Measurements from ENCODE around the gene BCL2L1.

BCL2L1 gene

GRCh38 chr20:31723319-31724078 lies 831 bp upstream of the BCL2L1 start:
- TF ChIP-seq CTCF (conservative IDR thresholded peaks at IDR 0.05; ENCODE audit: low read depth, low read length), result peak; percentile 94
- peak overlapping the region; percentile 86 for H3K4me3 ChIP-seq (ENCODE audit: low read depth, low read length)
- DNase-seq (ENCODE audit: low read depth), result peak; percentile 99

GRCh38 chr20:31723069-31723318 lies 326 bp upstream of the BCL2L1 start:
- H3K4me3 ChIP-seq (ENCODE audit: low read depth, low read length), result peak overlapping the region; percentile 86
- DNase-seq (ENCODE audit: low read depth), result no peak
- no peak for TF ChIP-seq CTCF (conservative IDR thresholded peaks at IDR 0.05; ENCODE audit: low read depth, low read length)

GRCh38 chr20:31721408-31722256 lies 1.0 kb downstream of the BCL2L1 start:
- H3K4me3 ChIP-seq (ENCODE audit: low read depth, low read length), result peak overlapping the region; percentile 86
- TF ChIP-seq CTCF (conservative IDR thresholded peaks at IDR 0.05; ENCODE audit: low read depth, low read length), result no peak
- DNase-seq (ENCODE audit: low read depth), result no peak

- no peak for DNase-seq (ENCODE audit: low read depth)
- peak; percentile 11 for TF ChIP-seq CTCF (conservative IDR thresholded peaks at IDR 0.05; ENCODE audit: low read depth, low read length)
- H3K4me3 ChIP-seq (ENCODE audit: low read depth, low read length), result peak overlapping the region; percentile 86
Measured at GRCh38 chr20:31720486-31721407, 1.9 kb downstream of the BCL2L1 start.

- TF ChIP-seq CTCF (conservative IDR thresholded peaks at IDR 0.05; ENCODE audit: low read depth, low read length), result no peak
- H3K4me3 ChIP-seq (ENCODE audit: low read depth, low read length), result peak overlapping the region; percentile 86
Measured at GRCh38 chr20:31719644-31720485, 2.8 kb downstream of the BCL2L1 start.

More at GRCh38 chr20:31719644-31720485, 2.8 kb downstream of the BCL2L1 start:
- DNase-seq (ENCODE audit: low read depth), result peak; percentile 53
